Stimulated activated CD8-positive, alpha-beta memory T cell treated with anti-CD3 and anti-CD28 coated beads, Interleukin-7, amount 100 ng/mL, for 1 hour (primary cell): ENCODE results near the gene MAML3.

Experiments
- DNase-seq, 2 donors: peaks; one replicate each; pipeline ENCODE4 v3.0.0-alpha.2; 2020; ENCODE audit warnings: low read depth in 2 of 2

The MAML3 gene

GRCh38 chr4:140127422-140127821 is 26.6 kb downstream of the MAML3 start:
- no peak for DNase-seq

GRCh38 chr4:140126261-140126660 is 27.7 kb downstream of the MAML3 start:
- no peak for DNase-seq

- DNase-seq: no peak
Measured at GRCh38 chr4:140125374-140125773, 28.6 kb downstream of the MAML3 start.

- DNase-seq: no peak
Measured at GRCh38 chr4:140123666-140124377, 30.2 kb downstream of the MAML3 start.

DNA sequence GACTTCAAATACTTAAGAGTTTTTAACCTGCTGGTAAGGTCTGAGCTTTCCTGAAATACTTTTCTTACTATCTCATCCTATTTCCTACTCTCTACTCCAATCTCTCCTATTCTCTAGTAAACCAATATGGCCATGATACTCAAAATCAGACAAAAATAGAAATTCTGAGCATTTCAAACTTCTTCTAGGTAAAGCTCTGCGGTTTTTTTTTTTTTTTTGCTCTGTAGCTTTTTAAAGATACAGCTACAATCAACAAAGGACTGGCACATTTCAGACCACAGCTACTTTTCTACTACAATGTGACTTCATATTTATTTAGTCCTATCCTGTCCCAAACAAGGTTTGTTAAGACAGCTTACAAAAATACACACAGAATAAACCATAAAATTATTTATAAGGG is 31.1 kb downstream of the MAML3 start:
- DNase-seq: no peak

DNA sequence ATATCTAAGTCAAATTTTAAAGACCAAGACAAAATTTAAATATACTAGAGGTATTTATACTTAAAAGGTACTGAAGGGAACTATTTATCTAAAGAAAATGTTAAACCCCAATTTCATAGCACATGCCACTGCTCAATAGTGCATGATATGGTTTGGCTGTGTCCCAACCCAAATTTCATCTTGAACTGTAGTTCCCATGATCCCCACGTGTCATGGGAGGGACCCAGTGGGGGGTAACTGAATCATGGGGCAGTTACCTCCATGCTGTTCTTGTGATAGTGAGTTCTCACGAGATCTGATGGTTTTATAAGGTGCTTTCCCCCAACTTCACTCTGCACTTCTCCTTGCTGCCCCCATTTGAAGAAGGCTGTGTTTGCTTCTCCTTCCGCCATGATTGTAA is 32.3 kb downstream of the MAML3 start:
- DNase-seq: no peak

DNA sequence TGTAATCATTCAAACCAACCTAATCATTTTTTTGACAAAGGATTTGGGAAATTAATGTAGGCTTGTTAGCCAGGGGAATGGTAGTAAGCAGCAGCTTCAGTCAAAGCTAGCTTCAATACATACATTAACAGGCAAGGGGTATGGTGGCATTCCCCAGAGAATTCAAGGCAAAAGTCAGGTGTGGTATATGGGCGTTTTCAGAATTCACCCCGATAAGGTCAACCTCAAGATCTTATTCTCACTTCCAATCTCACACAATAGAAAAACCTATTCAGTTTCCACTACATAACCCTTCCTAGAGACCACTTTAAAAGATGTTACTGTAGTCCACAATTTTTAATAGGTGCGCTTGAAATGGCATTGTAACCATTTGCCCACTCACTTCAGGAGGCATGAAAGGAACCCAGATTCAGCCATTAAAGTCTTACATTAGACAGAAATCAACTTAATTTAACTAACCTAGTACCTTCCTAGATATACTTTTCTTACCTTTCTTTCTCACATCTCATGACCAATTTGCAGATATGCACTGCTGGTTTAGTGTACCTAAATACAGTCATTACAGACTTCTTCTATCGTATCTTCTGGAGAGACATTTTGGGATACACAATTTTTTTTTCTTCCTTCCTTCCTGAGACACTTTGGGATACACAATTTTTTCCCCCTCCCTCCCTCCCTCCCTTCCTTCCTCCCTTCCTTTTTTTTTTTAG is 34.9 kb downstream of the MAML3 start:
- DNase-seq: no peak

DNA sequence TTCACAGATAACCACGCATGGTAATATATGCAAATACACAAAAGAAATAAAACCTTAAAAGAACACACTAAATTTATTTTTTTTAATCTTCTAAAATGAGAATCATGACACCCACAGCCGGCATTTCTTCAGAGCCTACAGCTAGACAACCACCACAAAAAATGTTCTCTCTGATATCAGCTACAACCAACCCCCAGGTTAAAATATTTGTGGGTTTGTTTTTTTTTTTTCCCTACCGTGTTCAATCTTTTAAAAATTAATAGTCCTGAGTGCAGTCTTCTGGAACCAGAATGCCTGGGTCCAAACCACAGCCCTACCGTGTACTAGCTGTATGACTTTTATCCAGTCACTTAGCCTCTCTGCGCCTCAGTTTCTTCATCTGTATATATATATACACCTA is 36.0 kb downstream of the MAML3 start:
- no peak for DNase-seq

DNA sequence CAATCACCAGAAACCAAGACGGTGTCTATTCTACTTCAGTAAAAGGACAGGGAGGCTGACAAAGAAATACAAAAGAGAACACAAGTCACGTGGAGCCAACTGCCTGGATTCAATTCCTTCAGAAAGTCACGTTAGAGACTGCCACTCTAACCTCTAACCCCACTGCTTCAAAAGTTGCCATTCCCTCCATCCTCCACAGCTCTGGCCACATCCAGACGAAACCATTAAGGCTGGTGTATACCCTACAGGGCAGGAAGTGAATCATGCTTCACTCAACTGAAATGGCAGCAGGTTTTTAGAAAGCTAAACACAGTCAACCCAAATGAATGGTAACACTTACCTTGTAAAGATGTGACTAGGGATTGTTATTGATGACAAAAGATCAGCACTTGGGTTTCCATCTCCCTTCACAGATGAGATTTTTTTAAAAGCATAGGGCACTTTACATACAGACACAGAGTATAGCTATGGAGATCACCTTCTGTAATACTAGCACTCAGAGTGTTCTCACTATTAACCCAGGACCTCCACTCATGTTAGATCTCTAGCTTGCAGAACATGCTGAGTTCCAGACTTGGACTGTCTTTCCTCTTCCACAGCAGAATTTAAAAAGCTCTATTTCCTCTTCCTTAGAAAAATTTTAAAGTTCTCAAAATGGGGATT is 37.4 kb downstream of the MAML3 start:
- DNase-seq: no peak

DNA sequence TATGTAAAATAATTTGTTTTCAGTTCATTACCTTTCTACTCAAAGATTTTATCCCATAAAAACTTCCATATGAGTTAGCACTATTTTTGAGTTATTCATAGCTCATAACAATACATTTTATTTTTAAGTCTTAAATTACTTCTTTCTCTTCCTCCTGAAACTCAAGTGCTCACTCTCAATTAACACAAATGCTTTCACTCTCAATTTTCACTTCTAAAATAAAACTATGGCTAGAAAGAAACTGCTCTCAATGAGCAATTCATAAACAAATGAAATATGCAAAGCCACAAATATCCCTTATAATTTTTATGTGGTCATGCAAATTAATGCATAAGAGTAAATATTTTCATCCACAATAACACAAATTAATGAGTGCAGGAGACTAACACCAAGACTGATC is 38.8 kb downstream of the MAML3 start:
- DNase-seq: no peak

- no peak for DNase-seq
Measured at GRCh38 chr4:140113653-140114052, 40.3 kb downstream of the MAML3 start.

DNA sequence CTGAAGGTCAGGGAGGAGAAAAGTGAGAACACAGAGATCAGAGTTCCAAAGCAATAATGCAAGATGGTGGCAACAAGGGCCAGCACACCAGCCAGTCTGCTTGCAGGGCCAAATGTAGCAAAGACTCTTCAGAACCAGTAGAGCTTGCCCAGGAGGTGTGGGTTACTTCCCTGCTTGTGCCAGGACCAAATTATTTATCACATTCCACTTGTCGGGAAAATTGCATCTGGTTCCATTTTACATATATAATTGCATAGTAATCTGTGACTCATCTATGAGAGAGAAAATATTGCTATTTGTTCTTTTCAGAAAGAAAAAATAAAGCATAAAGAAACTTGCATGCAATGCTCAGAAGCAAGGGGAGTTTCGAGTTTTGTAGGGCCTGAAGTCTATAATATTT is 41.4 kb downstream of the MAML3 start:
- no peak for DNase-seq

DNA sequence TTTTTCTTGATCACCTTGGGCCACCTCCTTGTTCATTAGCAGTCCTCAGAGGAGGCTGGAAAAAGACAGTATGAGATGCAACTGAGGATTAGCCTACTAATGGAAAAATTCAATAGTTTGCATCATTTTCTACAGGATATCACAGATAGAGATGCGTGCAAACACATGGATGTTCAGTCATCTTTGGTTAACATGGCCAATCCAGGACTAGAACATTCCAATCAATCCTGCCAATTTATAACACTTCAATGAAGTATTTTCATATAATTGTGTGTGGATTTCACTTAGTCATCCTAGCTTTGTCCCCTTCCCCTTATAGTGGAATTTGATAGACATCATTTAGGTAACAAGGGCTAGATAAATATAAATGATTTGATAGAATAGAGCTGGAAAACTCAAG is 42.7 kb downstream of the MAML3 start:
- DNase-seq: no peak

DNA sequence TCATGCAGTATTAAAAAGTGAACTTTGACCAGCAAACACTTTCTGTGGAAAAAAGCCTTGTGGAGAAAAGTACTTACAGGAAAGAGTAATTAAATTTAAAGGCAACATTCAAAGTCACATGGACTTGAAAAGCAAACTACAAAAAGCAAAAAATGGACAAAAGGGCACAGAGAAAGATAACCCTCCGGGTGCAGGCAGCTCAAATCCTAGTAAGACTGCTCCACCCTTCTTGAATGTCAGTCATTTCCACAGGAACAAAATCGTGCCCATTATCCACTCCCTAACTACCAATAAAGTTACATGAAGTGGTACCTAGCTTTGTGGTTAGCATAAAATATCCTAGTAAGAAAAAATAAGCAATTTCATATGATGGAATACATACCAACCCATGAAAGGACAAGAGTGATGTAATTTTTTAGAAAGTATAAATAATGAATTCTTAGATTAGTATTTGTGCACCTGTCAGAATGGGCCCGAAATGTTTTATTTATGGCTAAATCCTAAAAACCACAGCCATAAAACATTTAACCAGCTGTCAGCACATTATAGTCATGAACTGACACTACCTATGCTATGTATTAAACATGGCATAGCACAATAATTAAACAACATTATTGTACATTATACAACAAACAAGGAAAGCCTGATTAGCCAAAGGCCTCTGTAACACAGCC is 43.3 kb downstream of the MAML3 start:
- DNase-seq: no peak

- DNase-seq: no peak
Measured at GRCh38 chr4:140109737-140110136, 44.2 kb downstream of the MAML3 start.

- no peak for DNase-seq
Measured at GRCh38 chr4:140109292-140109691, 44.7 kb downstream of the MAML3 start.

DNA sequence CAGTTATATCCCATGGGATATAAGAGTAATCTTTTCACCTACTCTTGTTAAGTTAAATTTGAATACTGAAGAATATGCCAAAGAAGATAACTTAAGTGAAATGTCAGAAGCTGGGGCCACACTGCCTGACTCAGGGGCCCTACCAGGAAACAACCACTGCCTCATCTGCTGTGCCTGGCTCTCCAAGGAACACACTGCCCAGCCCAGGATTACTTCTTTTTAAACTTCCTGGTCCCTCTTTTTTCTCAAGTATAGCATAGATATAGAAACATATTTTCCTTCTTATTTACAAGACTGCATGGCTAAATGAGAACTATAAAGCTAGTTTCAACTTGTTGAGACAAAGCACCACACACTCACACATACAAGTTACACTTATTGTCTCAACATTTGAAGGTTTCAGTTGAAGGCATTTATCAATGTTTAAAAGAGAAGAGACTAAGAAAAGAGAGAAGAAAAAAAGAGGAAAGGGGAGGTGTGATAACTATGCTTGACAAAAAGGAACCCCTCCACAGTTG is 45.2 kb downstream of the MAML3 start:
- no peak for DNase-seq

DNA sequence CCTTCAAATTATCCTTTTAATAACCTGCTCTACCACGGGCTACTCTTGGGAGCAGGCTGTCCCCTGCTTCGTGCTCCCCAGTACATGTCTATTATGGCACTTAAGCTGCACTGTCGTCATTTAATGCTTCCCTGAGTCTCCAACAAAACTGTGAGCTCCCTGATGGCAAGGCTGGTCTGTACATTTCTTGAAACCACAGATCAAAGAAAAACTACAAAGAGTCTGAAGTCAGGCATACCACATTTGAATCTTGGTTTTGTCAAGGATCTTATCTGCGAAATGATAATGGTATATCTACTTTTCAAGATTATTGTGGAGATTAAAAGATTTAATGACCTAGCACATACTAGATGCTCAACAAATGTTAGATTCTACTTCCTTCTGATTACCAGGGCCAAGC is 45.7 kb downstream of the MAML3 start:
- DNase-seq: no peak

DNA sequence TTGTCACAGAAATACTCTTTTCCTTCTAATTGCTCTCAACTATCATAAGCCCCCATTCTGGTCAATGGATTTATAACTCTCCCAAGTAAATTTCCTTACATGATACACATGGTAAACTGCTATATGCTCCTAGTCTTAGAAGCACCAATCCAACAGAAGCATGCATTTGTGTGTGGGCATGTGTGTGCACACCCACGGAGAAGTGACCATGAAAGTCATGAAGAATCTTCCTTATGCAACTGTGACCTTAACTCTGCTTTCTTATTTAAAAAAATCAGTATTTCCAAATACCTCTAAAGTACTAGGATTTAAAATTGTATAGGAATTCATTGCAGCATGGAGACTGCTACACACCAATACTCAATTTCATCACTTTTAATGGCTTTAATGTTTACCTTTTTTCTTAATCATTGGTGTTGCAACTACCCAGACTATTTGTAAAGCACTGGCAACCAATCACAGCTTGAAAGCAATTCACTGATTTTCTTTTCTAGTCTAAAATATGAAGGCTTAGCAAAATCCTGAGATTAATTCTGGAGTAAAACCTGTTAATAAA is 47.6 kb downstream of the MAML3 start:
- DNase-seq: no peak

DNA sequence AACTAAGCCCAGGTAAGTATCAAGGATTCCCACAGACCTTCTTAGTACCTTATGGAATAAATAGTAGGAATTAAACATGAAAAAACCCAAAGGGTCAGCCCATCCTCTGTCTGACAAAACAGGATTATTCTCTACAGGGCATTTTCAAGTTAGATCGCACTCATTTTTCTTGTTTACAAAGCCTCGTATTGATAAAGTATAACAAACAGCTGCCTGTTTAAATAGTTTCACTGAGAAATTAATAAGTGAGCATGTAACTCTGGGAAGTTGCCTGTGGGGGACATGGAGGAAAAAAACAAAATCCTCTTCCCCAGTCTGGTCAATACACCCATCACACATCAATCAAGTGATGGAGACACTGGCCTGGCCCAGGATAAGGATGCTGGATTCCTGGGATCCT is 48.5 kb downstream of the MAML3 start:
- DNase-seq: no peak

- no peak for DNase-seq
Measured at GRCh38 chr4:140103676-140104075, 50.3 kb downstream of the MAML3 start.

DNA sequence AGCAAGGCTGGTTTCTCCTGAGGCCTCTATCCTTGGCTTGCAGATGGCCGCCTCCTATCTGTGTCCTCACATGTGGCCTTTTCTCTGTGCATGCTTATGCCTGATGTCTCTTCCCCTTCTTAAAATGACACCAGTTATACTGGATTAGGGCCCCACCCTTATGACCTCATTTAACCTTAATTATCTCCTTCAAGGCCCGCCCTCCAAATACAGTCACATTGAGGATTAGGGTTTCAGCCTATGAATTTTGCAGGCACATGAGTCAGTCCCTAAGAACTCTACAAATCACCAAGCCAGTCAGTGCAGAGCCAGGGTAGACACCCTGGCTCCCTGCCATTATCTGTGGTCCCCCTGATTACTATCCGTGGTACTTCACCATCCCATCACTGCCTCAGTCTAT is 51.6 kb downstream of the MAML3 start:
- DNase-seq: no peak
